ENCODE results near the gene BST1. TPM values are rescaled to one million over a fixed set of nuclear protein-coding genes. Genes with fewer than 3 reads are reported as not detected.

BST1 gene
- polyA plus RNA-seq, 3 donors: 140 to 297 (median 266) TPM

DNA sequence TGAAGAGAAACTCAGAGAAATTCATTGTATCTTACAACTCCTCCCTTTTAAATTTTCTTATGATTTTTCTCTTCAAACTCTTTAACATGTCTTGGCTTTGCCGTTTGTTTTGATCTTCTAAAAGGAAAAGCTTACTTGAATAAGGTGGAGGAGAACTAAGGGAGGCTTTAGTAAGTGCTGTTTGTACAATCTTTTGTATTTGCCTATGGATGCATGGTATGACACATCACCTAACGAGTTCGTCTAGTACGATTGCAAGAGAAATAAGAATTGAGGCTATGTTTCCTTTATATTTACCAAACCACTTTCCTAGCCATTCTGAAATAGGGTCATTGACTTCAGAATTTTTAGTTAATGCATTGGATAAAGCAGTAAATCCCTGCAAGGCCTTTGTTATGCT is 8.4 kb upstream of the BST1 start:
- Histone ChIP-seq H3K9ac (ENCODE audit: insufficient read depth, low read length, poor library complexity, severe bottlenecking) (no peak overlapping the region), H3K4me3 (replicated peaks in 1 of 3; ENCODE audit: low read depth in 2 of 3, low read length in 3 of 3) (no peak overlapping the region), H3K4me2 (replicated peaks; ENCODE audit: extremely low read depth, low read length, poor library complexity, severe bottlenecking) (no peak overlapping the region), H3K27me3 (ENCODE audit: control insufficient read depth in 2 of 2, insufficient read depth in 2 of 2, low read length in 2 of 2) (no peaks in the 10 kb centered on the region), H3K79me2 (ENCODE audit: insufficient read depth, low read length) (peaks cover 41% of the 10 kb centered on the region), H2AFZ (ENCODE audit: insufficient read depth, low read depth, low read length, poor library complexity, severe bottlenecking) (no peak overlapping the region), H3K9me3 (replicated peaks in 1 of 2; ENCODE audit: control insufficient read depth in 1 of 2, insufficient read depth in 1 of 2, low read length in 2 of 2) (no peaks in the 10 kb centered on the region), H3K4me1 (ENCODE audit: control insufficient read depth in 1 of 2, insufficient read depth in 2 of 2, low read length in 2 of 2) (peaks cover 65 to 75% of the 10 kb centered on the region in 2 donors), H4K20me1 (ENCODE audit: insufficient read depth, low read length) (no peaks in the 10 kb centered on the region), H3K27ac (ENCODE audit: low read depth in 1 of 2, low read length in 2 of 2) (peak overlapping the region in 1 of 2 donors; percentile 23), H3K36me3 (replicated peaks in 1 of 2; ENCODE audit: control insufficient read depth in 1 of 2, insufficient read depth in 2 of 2, low read length in 2 of 2) (no peaks in the 10 kb centered on the region)
- Mint-ChIP-seq H3K36me3 (peaks cover 0 to 25% of the 10 kb centered on the region in 2 donors), H3K4me3 (no peak overlapping the region), H3K4me1 (peaks cover 68% of the 10 kb centered on the region), H3K27me3 (ENCODE audit: low read depth in 3 of 3) (peaks cover 0 to 2% (median 0%) of the 10 kb centered on the region in 3 donors), H3K9me3 (peaks cover 2 to 14% (median 6%) of the 10 kb centered on the region in 7 donors), H3K27ac (peak overlapping the region in 2 of 7 donors; percentile 2 to 30)
- TF ChIP-seq, protein P1, sequence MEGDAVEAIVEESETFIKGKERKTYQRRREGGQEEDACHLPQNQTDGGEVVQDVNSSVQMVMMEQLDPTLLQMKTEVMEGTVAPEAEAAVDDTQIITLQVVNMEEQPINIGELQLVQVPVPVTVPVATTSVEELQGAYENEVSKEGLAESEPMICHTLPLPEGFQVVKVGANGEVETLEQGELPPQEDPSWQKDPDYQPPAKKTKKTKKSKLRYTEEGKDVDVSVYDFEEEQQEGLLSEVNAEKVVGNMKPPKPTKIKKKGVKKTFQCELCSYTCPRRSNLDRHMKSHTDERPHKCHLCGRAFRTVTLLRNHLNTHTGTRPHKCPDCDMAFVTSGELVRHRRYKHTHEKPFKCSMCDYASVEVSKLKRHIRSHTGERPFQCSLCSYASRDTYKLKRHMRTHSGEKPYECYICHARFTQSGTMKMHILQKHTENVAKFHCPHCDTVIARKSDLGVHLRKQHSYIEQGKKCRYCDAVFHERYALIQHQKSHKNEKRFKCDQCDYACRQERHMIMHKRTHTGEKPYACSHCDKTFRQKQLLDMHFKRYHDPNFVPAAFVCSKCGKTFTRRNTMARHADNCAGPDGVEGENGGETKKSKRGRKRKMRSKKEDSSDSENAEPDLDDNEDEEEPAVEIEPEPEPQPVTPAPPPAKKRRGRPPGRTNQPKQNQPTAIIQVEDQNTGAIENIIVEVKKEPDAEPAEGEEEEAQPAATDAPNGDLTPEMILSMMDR (IDR thresholded peaks at IDR 0.05): no peak
- intact Hi-C loops (cut with micrococcal nuclease): loop anchor here in 1 of 2 donors (5.0 kb wide), 1 partner anchor 37 kb away; the partner anchor contains the start of gene FBXL5
- no peak for DNase-seq
- WGBS (ENCODE audit: insufficient coverage): no CpG with 5 or more reads among the region's 4 CpGs

DNA sequence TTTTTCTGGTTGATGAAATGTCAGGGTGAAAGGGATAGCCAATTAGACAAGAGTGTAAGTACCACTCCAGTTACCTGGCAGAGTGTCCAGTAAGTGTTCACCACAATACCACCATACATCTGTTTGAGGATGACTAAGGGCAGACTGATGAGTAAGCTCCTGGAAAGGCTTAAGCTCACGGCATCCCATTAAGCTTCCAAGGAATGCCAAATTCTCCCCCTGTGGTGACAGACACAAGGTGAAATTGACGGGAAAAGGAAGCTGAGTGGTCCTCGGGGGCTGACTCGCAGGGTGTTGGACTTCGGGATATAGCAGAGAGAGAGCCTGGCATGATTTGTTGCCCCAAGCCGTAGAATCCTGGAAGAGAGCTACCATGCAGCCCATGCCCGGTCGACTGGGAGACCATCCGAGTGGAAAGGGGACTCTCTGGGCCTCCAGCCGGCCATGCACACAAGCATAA is 7.6 kb upstream of the BST1 start:
- H3K79me2 ChIP-seq (ENCODE audit: insufficient read depth, low read length): peaks cover 41% of the 10 kb centered on the region
- H3K27me3 Mint-ChIP-seq (ENCODE audit: low read depth in 3 of 3): peaks cover 0 to 2% (median 0%) of the 10 kb centered on the region in 3 donors
- H4K20me1 ChIP-seq (ENCODE audit: insufficient read depth, low read length): no peaks in the 10 kb centered on the region
- peaks cover 71% of the 10 kb centered on the region for H3K4me1 Mint-ChIP-seq
- peaks cover 2 to 20% (median 9%) of the 10 kb centered on the region in 7 donors for H3K9me3 Mint-ChIP-seq
- H3K4me1 ChIP-seq (ENCODE audit: control insufficient read depth in 1 of 2, insufficient read depth in 2 of 2, low read length in 2 of 2): peaks cover 67 to 75% of the 10 kb centered on the region in 2 donors
- no peak overlapping the region for H3K4me2 ChIP-seq (replicated peaks; ENCODE audit: extremely low read depth, low read length, poor library complexity, severe bottlenecking)
- no peak overlapping the region for H3K27ac ChIP-seq (ENCODE audit: low read depth in 1 of 2, low read length in 2 of 2)
- H3K36me3 ChIP-seq (replicated peaks in 1 of 2; ENCODE audit: control insufficient read depth in 1 of 2, insufficient read depth in 2 of 2, low read length in 2 of 2): no peaks in the 10 kb centered on the region
- H3K9ac ChIP-seq (ENCODE audit: insufficient read depth, low read length, poor library complexity, severe bottlenecking): no peak overlapping the region
- H2AFZ ChIP-seq (ENCODE audit: insufficient read depth, low read depth, low read length, poor library complexity, severe bottlenecking): no peak overlapping the region
- intact Hi-C loops (cut with micrococcal nuclease): no loop called here
- no peaks in the 10 kb centered on the region for H3K9me3 ChIP-seq (replicated peaks in 1 of 2; ENCODE audit: control insufficient read depth in 1 of 2, insufficient read depth in 1 of 2, low read length in 2 of 2)
- H3K4me3 ChIP-seq (replicated peaks in 1 of 3; ENCODE audit: low read depth in 2 of 3, low read length in 3 of 3): no peak overlapping the region
- H3K36me3 Mint-ChIP-seq: peaks cover 0 to 24% of the 10 kb centered on the region in 2 donors
- peak in 1 of 3 donors; percentile 45 for DNase-seq
- TF ChIP-seq, protein P1 (IDR thresholded peaks at IDR 0.05): no peak
- no peaks in the 10 kb centered on the region for H3K27me3 ChIP-seq (ENCODE audit: control insufficient read depth in 2 of 2, insufficient read depth in 2 of 2, low read length in 2 of 2)
- H3K27ac Mint-ChIP-seq: peak overlapping the region in 3 of 7 donors; percentile 22 to 64 (median 25)
- H3K4me3 Mint-ChIP-seq: no peak overlapping the region
- WGBS (ENCODE audit: insufficient coverage): 78% methylated on average over 3 of the region's 10 CpGs
